C4-2B (cell line): ENCODE measurements around the gene TCF7L1.

ENCODE experiments used
- CTCF ChIP-seq: fragments of 450-650 bp; conservative IDR thresholded peaks from 2 replicates; pipeline ENCODE4 v1.5.1; 2017; ENCODE audit warnings: mild to moderate bottlenecking
- ZFX ChIP-seq: fragments of 450-650 bp; IDR thresholded peaks from 2 replicates; pipeline ENCODE4 v1.6.1; 2017

- TF ChIP-seq CTCF (no peak), ZFX (no peak)
These were observed 51.8 kb downstream of the TCF7L1 start for GRCh38 chr2:85184990-85185389.
